Gastrocnemius medialis (tissue), 4 donors: Measurements from ENCODE around the gene ATIC. TPM values are rescaled to one million over a fixed set of nuclear protein-coding genes. Genes with fewer than 3 reads are reported as not detected.

Experiments used
- ATAC-seq, 2 donors: fragments of 150-250 bp; one replicate each; pipeline ENCODE4 v1.9.1; 2016
- DNase-seq, 2 donors: peaks; one replicate each; pipeline ENCODE4 v3.0.0-alpha.2; 2019
- H3K27ac ChIP-seq, 4 donors: fragments of 200-600 bp; sonication (generic); 1 replicate in 1 of 4; 2 replicates in 3 of 4; pipeline ENCODE4 v1.5.1; 2016 to 2018; ENCODE audit warnings: mild to moderate bottlenecking in 2 of 4, moderate library complexity in 1 of 4
- H3K27me3 ChIP-seq, 3 donors: fragments of 200-600 bp; sonication (generic) in 2 of 3; 1 replicate in 1 of 3; 2 replicates in 2 of 3; pipeline versions ENCODE4 v1.5.1 to v1.6.0; 2016 to 2019; ENCODE audit warnings: mild to moderate bottlenecking in 1 of 3, moderate library complexity in 1 of 3
- H3K36me3 ChIP-seq, 2 donors: fragments of 200-600 bp; sonication (generic) in 1 of 2; one replicate each; pipeline ENCODE4 v1.5.1; 2017 to 2018
- H3K4me1 ChIP-seq, 2 donors: fragments of 200-600 bp; sonication (generic) in 1 of 2; one replicate each; pipeline ENCODE4 v1.5.1; 2016 to 2017; ENCODE audit warnings: mild to moderate bottlenecking in 2 of 2
- H3K4me3 ChIP-seq, 4 donors: fragments of 200-600 bp; sonication (generic) in 3 of 4; 1 replicate in 1 of 4; 2 replicates in 3 of 4; pipeline ENCODE4 v1.5.1; 2016 to 2019; ENCODE audit warnings: mild to moderate bottlenecking in 2 of 4
- H3K9me3 ChIP-seq, 3 donors: fragments of 200-600 bp; sonication (generic) in 2 of 3; 1 replicate in 1 of 3; 2 replicates in 2 of 3; pipeline ENCODE4 v1.5.1; 2016 to 2019
- POLR2A ChIP-seq, 2 donors: fragments of 450-650 bp; IDR thresholded peaks; one replicate each; pipeline ENCODE4 v1.6.1; 2017; ENCODE audit warnings: antibody characterized with exemption in 2 of 2, mild to moderate bottlenecking in 2 of 2, moderate library complexity in 2 of 2
- in situ Hi-C, 4 donors: fragments of 200-750 bp; cut with MboI; loops; one replicate each; pipeline versions ENCODE4 v1.15.0 to v1.8.0; 2017; ENCODE audit warnings: low sequenced_read_pairs in 4 of 4
- intact Hi-C: fragments of 100-400 bp; cut with DNase I; formaldehyde crosslinking; loops from one replicate; pipeline ENCODE4 v1.15.1; 2023; ENCODE audit warnings: low total_unique reads
- total RNA-seq, 4 donors: library from RNA; depleted of rRNA; stranded (reverse); fragments of >200 nt; gene quantifications; one replicate each; pipeline versions ENCODE4 v1.1.0 to v1.2.3, GENCODE V29; 2016
- TF ChIP-seq, protein P1 (sequence below), 5 experiments: fragments of 450-650 bp in 3 of 5; fragments of 200-600 bp in 2 of 5; sonication (generic) in 2 of 5; IDR thresholded peaks in 4 of 5; conservative IDR thresholded peaks in 1 of 5; 1 replicate in 4 of 5; 2 replicates in 1 of 5; pipeline ENCODE4 v1.5.1; 2016 to 2019; ENCODE audit warnings: antibody characterized with exemption in 5 of 5, mild to moderate bottlenecking in 3 of 5, moderate library complexity in 3 of 5

ATIC gene
- total RNA-seq, 4 donors from 2014 or later: 16.9 to 46.9 (median 41.8) TPM

DNA sequence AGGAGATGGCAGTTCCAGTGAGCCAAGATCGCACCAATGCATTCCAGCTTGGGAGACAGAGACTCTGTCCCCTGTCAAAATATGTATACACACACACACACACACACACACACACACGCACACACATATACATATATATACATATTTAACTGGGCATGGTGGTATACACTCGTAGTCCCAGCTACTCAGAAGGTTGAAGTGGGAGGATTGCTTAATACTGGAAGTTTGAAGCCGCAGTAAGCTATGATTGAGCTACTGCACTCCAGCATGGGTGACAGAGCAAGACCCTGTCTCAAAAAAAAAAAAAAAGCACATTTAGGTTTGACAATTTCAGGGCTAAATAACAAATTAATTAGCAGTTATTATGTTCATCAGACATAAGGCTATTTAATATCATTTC lies 36.0 kb upstream of the ATIC start:
- DNase-seq (no peak), ATAC-seq (no peak)
- H3K9me3 ChIP-seq: no peaks in the 10 kb centered on the region
- no peak overlapping the region for H3K27ac ChIP-seq
- H3K4me1 ChIP-seq: no peaks in the 10 kb centered on the region
- intact Hi-C loops (no loop called here), in situ Hi-C loops (no loop called here)
- no peak overlapping the region for H3K4me3 ChIP-seq
- TF ChIP-seq, protein P1, sequence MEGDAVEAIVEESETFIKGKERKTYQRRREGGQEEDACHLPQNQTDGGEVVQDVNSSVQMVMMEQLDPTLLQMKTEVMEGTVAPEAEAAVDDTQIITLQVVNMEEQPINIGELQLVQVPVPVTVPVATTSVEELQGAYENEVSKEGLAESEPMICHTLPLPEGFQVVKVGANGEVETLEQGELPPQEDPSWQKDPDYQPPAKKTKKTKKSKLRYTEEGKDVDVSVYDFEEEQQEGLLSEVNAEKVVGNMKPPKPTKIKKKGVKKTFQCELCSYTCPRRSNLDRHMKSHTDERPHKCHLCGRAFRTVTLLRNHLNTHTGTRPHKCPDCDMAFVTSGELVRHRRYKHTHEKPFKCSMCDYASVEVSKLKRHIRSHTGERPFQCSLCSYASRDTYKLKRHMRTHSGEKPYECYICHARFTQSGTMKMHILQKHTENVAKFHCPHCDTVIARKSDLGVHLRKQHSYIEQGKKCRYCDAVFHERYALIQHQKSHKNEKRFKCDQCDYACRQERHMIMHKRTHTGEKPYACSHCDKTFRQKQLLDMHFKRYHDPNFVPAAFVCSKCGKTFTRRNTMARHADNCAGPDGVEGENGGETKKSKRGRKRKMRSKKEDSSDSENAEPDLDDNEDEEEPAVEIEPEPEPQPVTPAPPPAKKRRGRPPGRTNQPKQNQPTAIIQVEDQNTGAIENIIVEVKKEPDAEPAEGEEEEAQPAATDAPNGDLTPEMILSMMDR (IDR thresholded peaks at IDR 0.05 in 4 of 5, conservative IDR thresholded peaks at IDR 0.05 in 1 of 5): no peak
- no peak for TF ChIP-seq POLR2A (IDR thresholded peaks at IDR 0.05)
- no peaks in the 10 kb centered on the region for H3K27me3 ChIP-seq
- no peaks in the 10 kb centered on the region for H3K36me3 ChIP-seq

DNA sequence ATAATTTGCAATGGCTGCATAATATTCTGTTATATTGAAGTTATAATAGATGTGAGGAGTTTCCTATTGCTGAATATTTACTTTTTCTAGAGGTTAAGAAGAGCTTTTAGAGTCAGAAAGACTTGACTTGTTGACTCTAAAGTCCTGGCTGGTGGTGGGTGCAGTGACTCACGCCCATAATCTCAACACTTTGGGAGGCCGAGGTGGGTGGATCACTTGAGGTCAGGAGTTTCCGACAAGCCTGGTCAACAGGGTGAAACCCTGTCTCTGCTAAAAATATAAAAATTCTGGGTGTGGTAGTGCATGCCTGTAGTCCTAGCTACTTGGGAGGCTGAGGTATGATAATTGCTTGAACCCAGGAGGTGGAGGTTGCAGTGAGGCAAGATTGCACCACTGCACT lies 33.9 kb upstream of the ATIC start:
- no peak for DNase-seq
- H3K27me3 ChIP-seq: no peaks in the 10 kb centered on the region
- H3K27ac ChIP-seq: no peak overlapping the region
- no peaks in the 10 kb centered on the region for H3K36me3 ChIP-seq
- no peak for TF ChIP-seq POLR2A (IDR thresholded peaks at IDR 0.05)
- no peaks in the 10 kb centered on the region for H3K9me3 ChIP-seq
- no peak for ATAC-seq
- H3K4me1 ChIP-seq: no peaks in the 10 kb centered on the region
- in situ Hi-C loops (no loop called here), intact Hi-C loops (no loop called here)
- H3K4me3 ChIP-seq: no peak overlapping the region

DNA sequence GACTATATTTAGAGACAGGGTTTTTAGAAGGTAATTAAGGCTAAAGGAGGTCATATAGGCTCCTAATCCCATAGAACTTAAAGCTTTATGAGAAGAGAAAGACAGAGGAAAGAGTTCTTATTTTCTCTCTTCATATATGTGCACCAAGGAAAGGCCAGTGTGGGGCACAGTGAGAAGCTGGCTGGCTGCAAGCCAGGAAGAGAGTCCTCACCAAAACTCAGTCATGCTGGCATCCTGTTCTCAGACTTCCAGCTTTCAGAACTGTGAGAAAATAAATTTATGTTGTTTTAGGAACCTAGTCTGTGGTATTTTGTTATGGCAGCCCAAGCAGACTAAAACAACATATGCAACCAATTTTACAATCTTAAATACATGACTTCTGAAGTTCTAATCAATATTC lies 31.5 kb upstream of the ATIC start:
- Histone ChIP-seq H3K4me3 (no peak overlapping the region), H3K9me3 (no peaks in the 10 kb centered on the region), H3K27ac (no peak overlapping the region), H3K36me3 (no peaks in the 10 kb centered on the region), H3K27me3 (no peaks in the 10 kb centered on the region), H3K4me1 (no peaks in the 10 kb centered on the region)
- in situ Hi-C loops: no loop called here
- TF ChIP-seq, protein P1 (IDR thresholded peaks at IDR 0.05 in 4 of 5, conservative IDR thresholded peaks at IDR 0.05 in 1 of 5): no peak
- TF ChIP-seq POLR2A (IDR thresholded peaks at IDR 0.05): no peak
- DNase-seq (no peak), ATAC-seq (no peak)
- intact Hi-C loops: no loop called here

DNA sequence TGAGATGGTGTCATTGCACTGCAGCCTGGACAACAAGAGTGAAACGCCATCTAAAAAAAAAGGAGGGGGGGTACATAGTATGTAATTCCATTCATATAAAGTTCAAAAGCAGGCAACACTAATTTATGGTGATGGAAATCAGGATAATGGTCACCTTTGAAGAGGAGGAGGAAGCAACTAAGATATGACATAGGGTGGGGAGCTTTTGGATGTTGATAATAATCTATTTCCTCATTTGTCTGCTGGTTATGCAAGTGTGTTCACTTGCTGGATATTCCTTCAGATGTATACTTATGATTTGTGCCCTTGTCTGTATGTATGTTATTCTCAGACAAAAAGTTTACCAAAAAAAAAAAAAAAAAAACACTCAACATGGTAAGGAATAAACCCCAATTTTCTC lies 28.6 kb upstream of the ATIC start:
- no peaks in the 10 kb centered on the region for H3K9me3 ChIP-seq
- no peak for TF ChIP-seq POLR2A (IDR thresholded peaks at IDR 0.05)
- TF ChIP-seq, protein P1 (IDR thresholded peaks at IDR 0.05 in 4 of 5, conservative IDR thresholded peaks at IDR 0.05 in 1 of 5): no peak
- in situ Hi-C loops: no loop called here

DNA sequence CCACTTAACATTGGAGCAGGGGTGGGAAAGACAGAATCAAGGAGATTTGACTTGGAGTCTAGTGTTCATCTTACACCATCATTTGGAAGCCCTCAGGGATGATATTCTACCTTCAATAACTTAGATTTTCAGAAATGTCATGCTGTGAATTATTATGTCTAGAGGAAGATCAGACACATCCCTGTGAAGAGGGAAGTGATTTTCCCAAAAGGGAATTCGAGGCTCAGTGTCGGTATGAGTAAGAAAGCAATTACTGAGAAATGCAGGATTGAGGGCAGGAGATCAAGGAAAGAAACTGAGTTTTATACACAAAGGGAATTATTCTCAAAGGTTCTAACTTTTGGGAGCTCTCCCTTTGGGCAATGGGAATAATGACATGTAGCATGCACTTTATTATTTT lies 25.6 kb upstream of the ATIC start:
- Histone ChIP-seq H3K9me3 (no peaks in the 10 kb centered on the region), H3K4me3 (no peak overlapping the region), H3K27ac (no peak overlapping the region), H3K4me1 (no peaks in the 10 kb centered on the region), H3K36me3 (no peaks in the 10 kb centered on the region), H3K27me3 (no peaks in the 10 kb centered on the region)
- ATAC-seq (no peak), DNase-seq (no peak)
- TF ChIP-seq, protein P1 (IDR thresholded peaks at IDR 0.05 in 4 of 5, conservative IDR thresholded peaks at IDR 0.05 in 1 of 5): no peak
- TF ChIP-seq POLR2A (IDR thresholded peaks at IDR 0.05): no peak
- in situ Hi-C loops (no loop called here), intact Hi-C loops (no loop called here)

More for the DNA sequence above, 28.6 kb upstream of the ATIC start:
- no peak overlapping the region for H3K27ac ChIP-seq
- H3K36me3 ChIP-seq: no peaks in the 10 kb centered on the region
- H3K27me3 ChIP-seq: no peaks in the 10 kb centered on the region
- H3K4me1 ChIP-seq: no peaks in the 10 kb centered on the region
- ATAC-seq: no peak
- intact Hi-C loops: no loop called here
- no peak overlapping the region for H3K4me3 ChIP-seq
- no peak for DNase-seq
